Keratinocyte (primary cell): ENCODE data around the gene AP2A2. TPM values are rescaled to one million over a fixed set of nuclear protein-coding genes. Genes with fewer than 3 reads are reported as not detected.

ENCODE experiments used
- DNase-seq: peaks from one replicate; pipeline ENCODE4 v3.0.0-alpha.2; 2011; ENCODE audit warnings: low read depth, missing footprints, low spot score
- FAIRE-seq: peaks from 2 replicates; lab custom pipeline; 2011; peaks lifted over from hg19 to GRCh38; lab: Jason Lieb, UNC
- H2AFZ ChIP-seq: 2 replicates; pipeline ENCODE4 v1.6.0; 2012; ENCODE audit warnings: low read length, control low read depth, inconsistent platforms; ENCODE audit not compliant: control insufficient read depth
- H3K27ac ChIP-seq: 2 replicates; pipeline ENCODE4 v1.5.1; 2011; ENCODE audit warnings: low read length; ENCODE audit not compliant: control insufficient read depth, insufficient read depth
- H3K27me3 ChIP-seq: 3 replicates; pipeline ENCODE4 v1.6.0; 2011; ENCODE audit warnings: low read length; ENCODE audit not compliant: control insufficient read depth, insufficient read depth; ENCODE audit errors: extremely low read depth
- H3K36me3 ChIP-seq, 2 experiments: 2 replicates in 1 of 2; 3 replicates in 1 of 2; pipeline ENCODE4 v1.5.1; 2011; ENCODE audit warnings: low read length in 2 of 2, mild to moderate bottlenecking in 1 of 2; ENCODE audit not compliant: control insufficient read depth in 2 of 2, insufficient read depth in 2 of 2; ENCODE audit errors: extremely low read depth in 1 of 2
- H3K4me1 ChIP-seq: 3 replicates; pipeline ENCODE4 v1.5.1; 2011; ENCODE audit warnings: low read length; ENCODE audit not compliant: control insufficient read depth, insufficient read depth; ENCODE audit errors: extremely low read depth
- H3K4me2 ChIP-seq: 3 replicates; pipeline ENCODE4 v1.6.0; 2011; ENCODE audit warnings: low read depth, low read length; ENCODE audit not compliant: control insufficient read depth, insufficient read depth; ENCODE audit errors: extremely low read depth
- H3K4me3 ChIP-seq, 3 experiments: fragments of 200-600 bp in 1 of 3; sonication (generic) in 1 of 3; 2 replicates in 2 of 3; 3 replicates in 1 of 3; pipeline ENCODE4 v1.5.1; 2011 to 2016; ENCODE audit warnings: low read length in 3 of 3, mild to moderate bottlenecking in 3 of 3, control low read depth in 2 of 3, inconsistent platforms in 1 of 3, low read depth in 1 of 3, mixed read lengths in 1 of 3, mixed run types in 1 of 3, moderate library complexity in 1 of 3; ENCODE audit not compliant: control insufficient read depth in 2 of 3, insufficient read depth in 2 of 3; ENCODE audit errors: extremely low read depth in 1 of 3
- H3K79me2 ChIP-seq: 2 replicates; pipeline ENCODE4 v1.6.0; 2012; ENCODE audit warnings: low read length; ENCODE audit not compliant: control insufficient read depth, insufficient read depth
- H3K9ac ChIP-seq: 3 replicates; pipeline ENCODE4 v1.6.0; 2011; ENCODE audit warnings: low read length; ENCODE audit not compliant: control insufficient read depth, insufficient read depth; ENCODE audit errors: extremely low read depth
- H3K9me1 ChIP-seq: 3 replicates; pipeline ENCODE4 v1.6.0; 2011; ENCODE audit warnings: low read length; ENCODE audit not compliant: control insufficient read depth, insufficient read depth; ENCODE audit errors: extremely low read depth
- H3K9me3 ChIP-seq: 2 replicates; pipeline ENCODE4 v1.5.1; 2012; ENCODE audit warnings: low read depth, low read length; ENCODE audit not compliant: control insufficient read depth
- H4K20me1 ChIP-seq: 3 replicates; pipeline ENCODE4 v1.6.0; 2011; ENCODE audit warnings: low read length; ENCODE audit not compliant: control insufficient read depth, insufficient read depth; ENCODE audit errors: extremely low read depth
- CTCF ChIP-seq, 3 experiments: IDR thresholded peaks in 1 of 3; conservative IDR thresholded peaks in 1 of 3; optimal IDR thresholded peaks in 1 of 3; 2 replicates in 2 of 3; 3 replicates in 1 of 3; pipeline versions ENCODE3 to v1.5.1; 2011; ENCODE audit warnings: low read length in 3 of 3, mild to moderate bottlenecking in 3 of 3, moderate library complexity in 2 of 3, control low read depth in 1 of 3, inconsistent platforms in 1 of 3; ENCODE audit not compliant: insufficient read depth in 2 of 3; ENCODE audit errors: extremely low read depth in 1 of 3
- EZH2 ChIP-seq: IDR thresholded peaks from one replicate; pipeline ENCODE4 v1.6.1; 2012; ENCODE audit warnings: inconsistent platforms, mild to moderate bottlenecking, low read length, moderate library complexity
- dilution Hi-C: fragments of 300-500 bp; cut with MboI; formaldehyde crosslinking; loops from one replicate; pipeline ENCODE4 v1.7.0; 2020; ENCODE audit warnings: low sequenced_read_pairs; ENCODE audit not compliant: extremely low pct_ligation_motif_present
- polyA plus RNA-seq, 5 experiments: library from polyadenylated mRNA; depleted of rRNA in 3 of 5; stranded (reverse) in 3 of 5; stranded (forward) in 1 of 5; unstranded in 1 of 5; fragments of >200 nt; gene quantifications; 1 replicate in 1 of 5; 2 replicates in 3 of 5; 3 replicates in 1 of 5; pipeline versions ENCODE4 v1.2.1 to v1.2.3, GENCODE V29; 2011 to 2012; ENCODE audit warnings: missing spikeins in 2 of 5, low read depth in 1 of 5, low replicate concordance in 1 of 5

Gene AP2A2
- polyA plus RNA-seq, 1 donor (not counting 4 experiments of a cell fraction or from before 2014, with no cell fraction given) = 47.8 TPM

GRCh38 chr11:1013631-1013935 is 87.9 kb downstream of the AP2A2 start:
- Histone ChIP-seq H3K4me3 (no peak overlapping the region), H3K9me1 (no peaks in the 10 kb centered on the region), H4K20me1 (no peaks in the 10 kb centered on the region), H3K36me3 (peaks cover 18 to 22% of the 10 kb centered on the region in 2 experiments), H3K27me3 (no peaks in the 10 kb centered on the region), H3K27ac (no peak overlapping the region), H3K4me1 (no peaks in the 10 kb centered on the region), H3K79me2 (peaks cover 5% of the 10 kb centered on the region), H3K9me3 (peaks cover 7% of the 10 kb centered on the region), H3K9ac (no peak overlapping the region), H3K4me2 (no peak overlapping the region), H2AFZ (no peak overlapping the region)
- TF ChIP-seq EZH2 (no peak), CTCF (optimal IDR thresholded peaks at IDR 0.05 in 1 of 3, IDR thresholded peaks at IDR 0.05 in 1 of 3, conservative IDR thresholded peaks at IDR 0.05 in 1 of 3; ENCODE audit: extremely low read depth in 1 of 3, insufficient read depth in 2 of 3, low read length in 3 of 3) (no peak)
- dilution Hi-C loops = no loop called here
- FAIRE-seq (no peak), DNase-seq (no peak)

GRCh38 chr11:1014276-1014675 is 88.6 kb downstream of the AP2A2 start:
- no peak overlapping the region for H3K27ac ChIP-seq
- no peaks in the 10 kb centered on the region for H3K27me3 ChIP-seq
- H3K9me3 ChIP-seq = peaks cover 7% of the 10 kb centered on the region
- dilution Hi-C loops = no loop called here
- no peak overlapping the region for H3K4me3 ChIP-seq
- no peaks in the 10 kb centered on the region for H3K4me1 ChIP-seq
- no peak for DNase-seq
- no peak overlapping the region for H2AFZ ChIP-seq
- H4K20me1 ChIP-seq = no peaks in the 10 kb centered on the region
- FAIRE-seq = no peak
- H3K4me2 ChIP-seq = no peak overlapping the region
- H3K36me3 ChIP-seq = peaks cover 16 to 21% of the 10 kb centered on the region in 2 experiments
- peaks cover 5% of the 10 kb centered on the region for H3K79me2 ChIP-seq
- H3K9ac ChIP-seq = no peak overlapping the region
- TF ChIP-seq CTCF (optimal IDR thresholded peaks at IDR 0.05 in 1 of 3, IDR thresholded peaks at IDR 0.05 in 1 of 3, conservative IDR thresholded peaks at IDR 0.05 in 1 of 3; ENCODE audit: extremely low read depth in 1 of 3, insufficient read depth in 2 of 3, low read length in 3 of 3) (no peak), EZH2 (no peak)
- no peaks in the 10 kb centered on the region for H3K9me1 ChIP-seq
